Liver (tissue), 9 donors: Measurements from ENCODE around the gene TEX30. TPM values are rescaled to one million over a fixed set of nuclear protein-coding genes. Genes with fewer than 3 reads are reported as not detected.

ENCODE experiments used
- DNase-seq: peaks from one replicate; pipeline ENCODE4 v3.0.0-alpha.2; 2017; ENCODE audit warnings: low spot score
- H3K27ac ChIP-seq, 2 donors: one replicate each; pipeline ENCODE4 v1.7.0; 2013; ENCODE audit warnings: inconsistent platforms in 2 of 2, low read length in 2 of 2, control low read depth in 1 of 2, low read depth in 1 of 2, mild to moderate bottlenecking in 1 of 2
- H3K27me3 ChIP-seq, 4 donors: one replicate each; pipeline versions ENCODE4 v1.6.1 to v1.7.0; 2013; ENCODE audit warnings: low read length in 3 of 4, inconsistent platforms in 1 of 4, mild to moderate bottlenecking in 1 of 4, moderate library complexity in 1 of 4; ENCODE audit not compliant: control insufficient read depth in 4 of 4, insufficient read depth in 4 of 4
- H3K36me3 ChIP-seq, 4 donors: one replicate each; pipeline versions ENCODE4 v1.6.1 to v1.7.0; 2013; ENCODE audit warnings: low read length in 3 of 4, mild to moderate bottlenecking in 3 of 4, low read depth in 1 of 4, moderate library complexity in 1 of 4; ENCODE audit not compliant: control insufficient read depth in 4 of 4, insufficient read depth in 3 of 4
- H3K4me1 ChIP-seq, 4 donors: one replicate each; pipeline versions ENCODE4 v1.6.1 to v1.7.0; 2013; ENCODE audit warnings: low read length in 3 of 4, mild to moderate bottlenecking in 3 of 4, moderate library complexity in 1 of 4; ENCODE audit not compliant: control insufficient read depth in 4 of 4, insufficient read depth in 4 of 4
- H3K4me3 ChIP-seq, 3 donors: one replicate each; pipeline versions ENCODE4 v1.6.1 to v1.7.0; 2013; ENCODE audit warnings: low read length in 3 of 3, control low read depth in 1 of 3, low read depth in 1 of 3, mild to moderate bottlenecking in 1 of 3
- H3K9ac ChIP-seq, 2 donors: one replicate each; pipeline ENCODE4 v1.7.0; 2013; ENCODE audit warnings: low read length in 2 of 2, mild to moderate bottlenecking in 2 of 2, moderate library complexity in 2 of 2, control low read depth in 1 of 2, low read depth in 1 of 2
- H3K9me3 ChIP-seq, 4 donors: one replicate each; pipeline versions ENCODE4 v1.6.1 to v1.7.0; 2013; ENCODE audit warnings: low read length in 3 of 4; ENCODE audit not compliant: control insufficient read depth in 4 of 4
- ATF3 ChIP-seq: IDR thresholded peaks from 2 replicates; pipeline ENCODE4 v1.6.1; 2016; ENCODE audit warnings: antibody characterized with exemption
- CTCF ChIP-seq: fragments of 150-350 bp; IDR thresholded peaks from 2 replicates; pipeline ENCODE4 v1.5.1; 2017; ENCODE audit warnings: improper control_type of control experiment, low read depth, low read length; ENCODE audit not compliant: missing input control
- EGR1 ChIP-seq, 2 donors: IDR thresholded peaks; 2 replicates each; pipeline ENCODE4 v1.6.1; 2016 to 2018; ENCODE audit warnings: antibody characterized with exemption in 2 of 2, low read depth in 2 of 2
- FOXA2 ChIP-seq: IDR thresholded peaks from 2 replicates; pipeline ENCODE4 v1.6.1; 2016; ENCODE audit warnings: antibody characterized with exemption
- HNF4A ChIP-seq, 2 donors: conservative IDR thresholded peaks; 2 replicates each; pipeline ENCODE4 v1.6.1; 2016; ENCODE audit warnings: antibody characterized with exemption in 2 of 2, mild to moderate bottlenecking in 2 of 2
- HNF4G ChIP-seq: IDR thresholded peaks from 2 replicates; pipeline ENCODE4 v1.6.1; 2016; ENCODE audit warnings: antibody characterized with exemption
- JUND ChIP-seq, 2 donors: IDR thresholded peaks; 2 replicates each; pipeline ENCODE4 v1.6.1; 2016; ENCODE audit warnings: antibody characterized with exemption in 2 of 2
- REST ChIP-seq: IDR thresholded peaks from 2 replicates; pipeline ENCODE4 v1.6.1; 2016; ENCODE audit warnings: antibody characterized with exemption, mild to moderate bottlenecking
- RXRA ChIP-seq, 2 donors: IDR thresholded peaks; 2 replicates each; pipeline ENCODE4 v1.6.1; 2017 to 2018; ENCODE audit warnings: antibody characterized with exemption in 2 of 2, mild to moderate bottlenecking in 1 of 2
- SP1 ChIP-seq: IDR thresholded peaks from 2 replicates; pipeline ENCODE4 v1.6.1; 2018; ENCODE audit warnings: antibody characterized with exemption, mild to moderate bottlenecking
- YY1 ChIP-seq: IDR thresholded peaks from 2 replicates; pipeline ENCODE4 v1.6.1; 2016; ENCODE audit warnings: antibody characterized with exemption, mild to moderate bottlenecking
- ZBTB33 ChIP-seq: IDR thresholded peaks from 2 replicates; pipeline ENCODE4 v1.6.1; 2016; ENCODE audit warnings: antibody characterized with exemption
- WGBS: extraction: QIAGEN DNeasy Blood & Tissue Kit; methylation state at CpG from one replicate; pipeline ENCODE4 v1.1.7; 2013; 5-methylcytosine and 5-hydroxymethylcytosine counted together
- polyA plus RNA-seq, 2 donors: library from polyadenylated mRNA; stranded (reverse) in 1 of 2; unstranded in 1 of 2; fragments of 200-250 nt in 1 of 2; fragments of >200 nt in 1 of 2; fragmentation: Nextera tagmentation in 1 of 2; extraction: Ambion mirVana in 1 of 2; gene quantifications; one replicate each; pipeline versions ENCODE4 v1.2.1 to v1.2.3, GENCODE V29; 2013 to 2015
- total RNA-seq, 2 donors: library from RNA; depleted of rRNA; stranded (reverse); fragments of >200 nt; gene quantifications; one replicate each; pipeline ENCODE4 v1.2.3, GENCODE V29; 2014
- donor health status: healthy.
- donor health status: healthy.
- donor health status: healthy.
- donor health status: healthy.
- donor health status: healthy.

TEX30 gene
- total and polyA plus RNA-seq, 4 donors, result 9.9 to 28.2 (median 12.2) TPM

GRCh38 chr13:102777736-102778135 is 4.2 kb upstream of the TEX30 start:
- Histone ChIP-seq H3K27me3 (no peaks in the 10 kb centered on the region), H3K36me3 (peaks cover 0 to 2% (median 0%) of the 10 kb centered on the region in 4 donors), H3K9me3 (no peaks in the 10 kb centered on the region), H3K4me3 (no peak overlapping the region), H3K9ac (no peak overlapping the region), H3K4me1 (peaks cover 0 to 4% (median 2%) of the 10 kb centered on the region in 4 donors), H3K27ac (no peak overlapping the region)
- 92% methylated on average over 3 of the region's 3 CpGs for WGBS
- no peak for DNase-seq
- no peak for TF ChIP-seq HNF4G
- no peak for TF ChIP-seq FOXA2
- TF ChIP-seq RXRA (IDR thresholded peaks at IDR 0.05), result no peak
- no peak for TF ChIP-seq JUND (IDR thresholded peaks at IDR 0.05)
- TF ChIP-seq CTCF, result no peak
- no peak for TF ChIP-seq EGR1 (IDR thresholded peaks at IDR 0.05; ENCODE audit: low read depth in 2 of 2)
- no peak for TF ChIP-seq HNF4A (conservative IDR thresholded peaks at IDR 0.05)
- TF ChIP-seq ZBTB33, result no peak
- TF ChIP-seq ATF3, result no peak

GRCh38 chr13:102776271-102776670 is 2.7 kb upstream of the TEX30 start:
- WGBS, result 82% methylated on average over 2 of the region's 2 CpGs
- Histone ChIP-seq H3K36me3 (no peaks in the 10 kb centered on the region), H3K4me1 (peaks cover 5 to 18% (median 11%) of the 10 kb centered on the region in 4 donors), H3K27me3 (no peaks in the 10 kb centered on the region), H3K9me3 (no peaks in the 10 kb centered on the region), H3K27ac (no peak overlapping the region), H3K4me3 (no peak overlapping the region), H3K9ac (no peak overlapping the region)
- TF ChIP-seq ZBTB33 (no peak), REST (no peak), ATF3 (no peak), YY1 (no peak), EGR1 (IDR thresholded peaks at IDR 0.05; ENCODE audit: low read depth in 2 of 2) (no peak), SP1 (no peak)
- DNase-seq, result no peak
